DMS153 (cell line): ENCODE measurements around the gene MECR.

ENCODE experiments used
- DNase-seq: peaks from one replicate; lab custom pipeline; 2025; lab: John Stamatoyannopoulos, UW

Gene MECR

DNA sequence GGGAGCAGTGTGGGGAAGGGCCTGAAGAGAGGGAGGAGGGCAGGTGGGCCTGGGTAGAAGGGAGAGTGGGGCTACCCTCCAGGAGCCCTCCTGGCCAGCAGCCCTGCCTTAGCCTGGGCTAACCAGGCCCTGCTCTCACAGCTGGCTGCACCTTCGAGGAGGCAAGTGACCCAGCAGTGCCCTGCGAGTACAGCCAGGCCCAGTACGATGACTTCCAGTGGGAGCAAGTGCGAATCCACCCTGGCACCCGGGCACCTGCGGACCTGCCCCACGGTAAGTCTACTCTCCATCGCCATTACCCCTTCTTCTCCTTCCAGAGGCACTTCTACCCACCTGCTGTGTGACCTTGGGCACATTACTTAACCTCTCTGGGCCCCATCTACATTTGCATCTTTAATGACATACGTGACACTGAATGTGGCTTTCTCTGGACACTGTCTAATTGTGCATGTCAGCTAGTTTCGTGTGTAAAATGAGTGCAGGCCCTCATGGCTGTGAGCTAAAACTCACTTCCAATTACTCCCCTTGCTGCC lies 24.5 kb upstream of the MECR start:
- DNase-seq = no peak

DNA sequence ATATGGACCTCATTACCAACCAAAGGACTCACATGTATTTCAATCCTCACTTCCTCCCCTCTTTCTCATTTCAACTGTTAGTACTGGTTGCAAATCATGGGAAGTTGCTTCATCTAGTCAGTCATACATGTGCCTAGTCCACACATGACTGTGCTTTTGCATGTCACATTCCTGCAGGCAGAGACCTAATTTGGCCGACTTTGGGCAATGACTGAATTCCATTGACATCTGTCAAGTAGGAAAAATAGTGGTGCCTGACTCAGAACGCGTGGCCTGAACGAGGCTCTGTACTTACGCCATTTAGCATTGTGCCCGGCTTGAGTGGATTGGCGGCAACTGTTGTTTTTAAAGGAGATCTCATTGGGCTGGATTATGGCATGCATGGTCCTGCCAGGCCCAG lies 23.6 kb upstream of the MECR start:
- DNase-seq = no peak

DNA sequence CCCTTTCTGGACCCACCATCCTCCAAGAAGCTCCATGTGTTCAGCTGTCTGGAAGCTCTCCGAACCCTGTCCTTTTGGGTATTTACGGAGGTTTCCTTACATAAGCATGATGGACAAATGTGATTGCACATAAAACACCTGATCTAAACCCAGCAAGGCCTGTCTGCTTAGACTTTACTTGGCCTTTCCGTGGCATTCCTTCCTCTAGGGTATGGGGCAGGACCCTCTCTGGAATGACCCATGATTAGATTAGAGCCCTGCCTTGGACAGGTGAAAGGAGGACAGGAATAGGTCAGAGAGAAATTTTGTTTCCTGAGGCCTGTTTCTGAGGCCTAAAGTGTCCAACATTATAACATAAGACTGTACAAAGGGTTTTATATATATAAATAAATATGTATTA lies 22.4 kb upstream of the MECR start:
- no peak for DNase-seq

DNA sequence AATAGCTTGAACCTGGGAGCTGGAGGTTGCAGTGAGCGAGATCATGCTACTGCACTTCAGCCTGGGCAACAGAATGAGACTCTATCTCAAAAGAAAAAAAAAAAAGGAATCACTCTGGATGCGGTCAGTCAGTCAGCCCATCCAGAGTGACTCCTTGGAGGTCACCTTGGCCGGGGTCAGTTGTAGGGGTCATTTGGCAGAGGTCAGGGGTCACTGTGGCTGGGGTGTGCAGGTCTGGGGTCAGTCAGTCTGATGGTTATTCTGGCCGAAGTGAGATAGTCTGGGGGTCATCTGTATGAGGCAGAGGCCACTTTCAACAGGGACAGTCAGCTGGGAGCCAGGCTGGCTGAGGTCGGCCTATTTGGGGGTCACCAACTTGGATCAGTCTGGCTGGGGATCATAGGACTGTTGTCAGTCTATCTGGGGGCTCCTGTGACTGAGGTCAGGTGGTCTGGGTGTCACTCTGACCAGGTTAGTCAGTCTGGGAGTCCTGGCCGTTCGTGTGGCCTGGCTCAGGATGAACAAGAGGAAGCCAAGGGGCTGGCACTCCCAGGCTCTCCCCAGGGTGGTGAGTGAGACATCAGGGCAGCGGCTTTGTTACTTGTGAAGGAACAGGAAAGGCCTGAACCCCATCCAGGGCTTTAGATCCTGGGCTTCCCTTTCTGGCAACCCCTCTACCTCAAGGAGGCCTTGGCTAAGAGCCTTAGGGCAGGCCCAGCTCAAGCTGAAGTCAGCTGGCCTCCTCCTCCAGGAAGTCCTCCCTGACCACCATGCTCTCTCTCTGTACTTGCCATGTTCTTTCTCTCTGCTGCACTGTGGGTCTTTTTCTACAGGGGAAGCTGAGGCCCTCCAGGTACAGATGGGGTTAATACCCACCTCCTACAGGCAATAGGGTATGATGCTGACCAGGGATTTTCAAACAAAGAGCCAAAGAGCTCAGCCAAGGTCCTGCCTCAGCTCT lies 20.7 kb upstream of the MECR start:
- no peak for DNase-seq

DNA sequence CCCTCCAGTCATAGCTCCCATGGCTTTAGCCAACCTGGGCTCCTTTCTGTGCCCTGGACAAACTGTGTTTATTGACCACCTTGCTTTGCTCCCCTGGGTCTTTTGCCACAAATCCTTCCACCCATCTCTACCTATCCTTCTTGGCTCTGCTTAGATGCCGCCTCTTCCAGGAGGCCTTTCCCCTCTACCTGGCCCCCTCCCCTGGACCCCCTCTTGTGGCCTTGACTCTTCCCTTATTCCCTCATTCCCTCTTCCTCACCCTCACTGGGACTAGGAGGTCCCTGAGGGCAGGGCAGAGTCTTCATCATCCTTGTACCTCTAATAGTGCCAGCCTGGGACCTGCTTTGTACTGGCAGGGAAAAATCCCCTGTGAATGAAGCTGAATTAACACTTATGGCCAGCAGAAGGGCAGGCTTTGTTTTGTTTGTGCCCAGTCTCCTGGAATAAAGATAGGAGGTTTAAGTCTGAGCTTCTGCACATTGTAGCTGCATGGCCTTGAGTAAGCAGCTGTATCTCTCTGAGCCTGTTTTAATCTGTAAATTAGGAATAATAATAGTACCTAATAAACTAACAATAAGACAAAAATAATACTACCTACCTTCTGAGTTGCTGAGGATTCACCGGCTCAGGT lies 19.3 kb upstream of the MECR start:
- DNase-seq = no peak

DNA sequence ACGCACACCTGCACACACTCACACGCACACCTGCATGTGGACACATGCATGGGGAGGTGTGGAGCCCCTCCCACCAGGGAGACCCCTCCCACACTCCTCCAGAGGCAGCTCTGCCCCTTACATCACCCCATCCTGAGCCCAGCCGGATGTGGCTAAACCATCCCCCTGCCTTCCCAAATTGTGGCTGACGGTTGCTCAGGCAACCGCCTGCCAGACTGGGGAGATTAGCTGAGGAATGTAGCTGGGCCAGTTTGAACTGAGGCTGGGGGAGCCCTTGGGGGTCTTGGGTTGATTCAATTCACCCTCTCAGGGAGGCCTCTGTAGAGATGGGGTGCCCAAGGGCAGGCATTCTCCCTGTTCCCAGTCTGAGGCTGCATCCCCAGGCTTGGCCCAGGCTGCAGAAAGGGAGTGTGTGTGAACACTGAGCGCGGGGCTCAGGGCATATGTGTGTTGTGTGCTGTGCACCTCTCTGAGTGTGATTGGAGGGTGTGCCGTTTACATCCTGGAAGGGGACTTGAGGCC lies 18.5 kb upstream of the MECR start:
- DNase-seq = no peak

DNA sequence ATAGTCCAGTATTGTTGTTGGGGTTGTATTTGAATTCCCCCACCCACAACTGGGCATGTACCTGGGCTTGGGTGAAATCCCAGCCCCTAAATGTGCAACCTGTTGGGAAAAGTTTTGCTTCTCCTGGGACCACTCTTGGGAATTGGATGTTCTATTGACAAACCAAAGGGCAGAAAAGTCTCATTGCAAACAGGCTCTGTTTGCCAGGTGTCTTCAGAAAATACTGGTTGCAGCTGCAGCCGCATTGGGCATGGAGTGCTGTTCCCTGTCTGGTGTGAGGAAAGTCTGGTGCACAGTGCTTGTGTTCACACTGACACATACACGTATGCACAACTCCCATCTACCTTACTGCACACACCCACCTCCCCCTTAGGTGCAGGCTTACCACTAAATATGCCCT lies 17.7 kb upstream of the MECR start:
- no peak for DNase-seq

DNA sequence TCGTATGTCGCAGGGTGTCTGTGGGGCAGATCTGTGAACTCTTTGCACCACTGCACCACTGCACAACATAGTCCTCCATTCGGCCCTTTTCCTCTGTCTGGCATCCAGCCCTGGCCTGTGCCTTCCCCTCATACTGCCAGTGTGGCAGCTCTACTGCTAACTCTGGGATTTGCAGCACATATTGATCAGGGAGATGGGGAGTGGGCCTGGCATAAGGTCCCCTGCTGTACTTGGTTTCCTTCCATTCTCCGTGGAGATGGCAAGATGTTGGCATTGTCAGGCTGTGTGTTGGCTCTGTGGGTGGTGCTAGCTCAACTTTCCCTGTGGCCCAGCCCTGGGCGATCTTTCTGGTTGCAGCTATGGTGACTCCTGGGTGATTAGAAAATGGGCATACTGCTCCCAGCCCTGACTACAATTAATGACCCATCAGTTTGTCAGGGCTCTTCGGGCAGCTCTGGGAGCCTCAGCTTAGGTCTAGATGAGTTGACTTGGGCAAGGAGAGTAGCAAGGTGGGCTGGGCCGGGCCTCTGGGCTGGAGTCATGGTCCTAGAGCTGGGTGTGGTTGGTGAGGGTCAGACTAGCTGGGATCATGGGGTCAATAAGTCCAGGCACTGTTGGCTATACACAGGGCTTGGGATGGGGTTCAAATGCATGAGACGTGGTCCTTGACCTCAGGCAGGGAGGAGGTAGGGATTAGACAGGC lies 17.0 kb upstream of the MECR start:
- no peak for DNase-seq

DNA sequence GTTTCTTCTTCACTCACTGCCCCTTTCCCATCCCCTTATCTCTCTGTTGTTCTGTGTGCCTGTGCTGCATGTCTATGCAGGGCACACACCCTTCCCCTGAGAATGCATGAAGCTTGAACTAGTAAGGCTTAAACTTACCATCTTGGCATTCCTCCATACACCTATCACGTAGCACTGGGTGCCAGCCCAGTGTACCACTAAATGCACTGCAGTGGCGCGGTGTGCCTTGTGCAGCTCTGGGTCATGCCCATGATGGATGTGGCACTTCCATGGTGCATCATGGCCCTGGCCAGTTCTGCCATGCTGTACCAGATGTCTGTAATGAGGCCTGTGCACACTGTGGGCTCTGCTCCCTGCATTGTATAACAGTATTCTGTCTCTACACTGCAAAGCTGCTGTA lies 16.3 kb upstream of the MECR start:
- DNase-seq = no peak

DNA sequence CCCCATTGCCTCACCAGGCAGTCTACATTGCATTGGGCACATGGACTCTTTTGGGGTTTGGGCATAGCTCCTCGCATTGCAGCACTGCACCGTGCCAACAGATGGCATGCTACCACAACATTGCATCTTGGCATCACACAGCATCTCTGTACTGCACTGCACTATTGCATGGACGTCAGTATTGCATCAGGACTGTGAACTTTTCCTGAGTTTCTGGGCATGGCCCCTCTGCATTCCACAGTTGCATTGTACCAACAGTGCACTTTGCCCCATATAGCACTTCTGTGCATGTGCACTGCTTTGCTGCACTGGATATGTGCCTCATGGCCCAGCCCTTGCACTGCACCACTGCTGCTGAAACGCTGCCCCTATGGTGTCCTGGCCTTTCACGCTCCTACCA lies 15.1 kb upstream of the MECR start:
- DNase-seq = peak; percentile 45

DNA sequence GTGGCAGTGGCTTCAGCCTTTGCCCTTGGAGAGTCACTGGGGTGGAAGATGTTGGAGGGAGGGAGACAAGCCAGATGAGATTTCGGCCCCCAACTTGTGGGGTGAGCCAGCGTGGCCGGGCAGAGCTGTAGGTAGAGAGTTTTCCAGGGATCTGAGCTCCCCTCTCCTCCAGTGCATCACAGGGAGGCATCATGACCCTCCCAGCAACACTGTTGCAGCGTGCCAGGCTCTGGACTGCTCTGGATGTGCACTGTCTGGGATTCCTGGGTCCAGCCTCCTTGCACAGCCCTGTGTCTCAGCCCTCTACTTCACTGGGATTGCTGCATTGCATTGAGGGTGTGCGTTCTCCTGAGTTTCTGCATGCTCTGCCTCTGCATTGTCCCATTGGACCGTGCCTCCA lies 14.5 kb upstream of the MECR start:
- no peak for DNase-seq

DNA sequence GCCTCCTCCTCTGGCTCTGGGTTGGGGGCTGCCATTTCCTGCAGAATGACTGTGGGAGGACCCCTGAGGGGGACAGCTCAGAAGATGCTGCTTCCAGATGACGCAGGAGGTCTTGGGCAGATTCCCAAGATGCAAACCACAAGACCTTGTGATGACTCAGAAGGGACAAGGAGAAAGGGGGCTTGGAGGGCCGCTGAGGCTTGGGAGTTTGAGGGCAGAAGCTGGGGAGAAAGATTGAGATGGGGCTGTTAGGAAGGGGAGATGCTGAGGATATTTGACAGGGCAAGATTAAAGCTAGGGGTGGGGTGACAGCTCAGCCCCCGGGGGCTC lies 13.1 kb upstream of the MECR start:
- DNase-seq = no peak

DNA sequence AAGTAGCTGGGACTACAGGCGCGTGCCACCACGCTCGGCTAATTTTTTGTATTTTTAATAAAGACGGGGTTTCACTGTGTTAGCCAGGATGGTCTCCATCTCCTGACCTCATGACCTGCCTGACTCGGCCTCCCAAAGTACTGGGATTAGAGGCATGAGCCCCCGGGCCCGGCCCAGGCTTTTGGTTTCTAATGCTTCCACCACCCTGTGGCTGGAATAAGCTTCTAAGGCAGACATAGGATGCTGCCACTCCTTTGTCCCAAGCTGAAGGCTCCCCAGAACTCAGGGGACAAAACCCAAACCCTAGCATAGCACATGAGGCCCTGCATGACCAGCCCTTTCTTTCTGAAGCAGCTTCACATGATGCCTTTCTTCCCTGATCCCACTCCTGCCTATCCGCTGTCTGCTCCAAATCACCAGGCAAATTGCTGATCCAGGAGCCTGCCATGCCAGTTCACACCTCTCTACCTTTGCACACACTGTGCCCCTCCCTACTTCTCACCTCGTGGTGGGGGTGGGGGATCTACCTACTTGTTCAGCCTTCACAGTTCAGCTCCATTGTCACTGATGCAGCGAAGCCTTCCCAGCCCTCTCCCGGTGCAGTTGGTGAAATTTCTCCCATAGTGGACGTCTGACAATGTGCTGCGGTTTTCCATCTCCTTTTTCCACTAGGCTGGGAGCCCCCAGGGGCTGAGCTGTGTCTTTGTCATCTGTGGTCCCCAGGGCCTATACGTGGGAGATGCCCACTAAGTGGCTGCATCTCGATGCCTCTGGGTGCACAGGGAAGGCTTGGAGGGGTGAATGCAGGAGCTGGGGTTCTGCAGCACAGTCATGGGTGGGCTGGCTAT lies 12.5 kb upstream of the MECR start:
- no peak for DNase-seq

DNA sequence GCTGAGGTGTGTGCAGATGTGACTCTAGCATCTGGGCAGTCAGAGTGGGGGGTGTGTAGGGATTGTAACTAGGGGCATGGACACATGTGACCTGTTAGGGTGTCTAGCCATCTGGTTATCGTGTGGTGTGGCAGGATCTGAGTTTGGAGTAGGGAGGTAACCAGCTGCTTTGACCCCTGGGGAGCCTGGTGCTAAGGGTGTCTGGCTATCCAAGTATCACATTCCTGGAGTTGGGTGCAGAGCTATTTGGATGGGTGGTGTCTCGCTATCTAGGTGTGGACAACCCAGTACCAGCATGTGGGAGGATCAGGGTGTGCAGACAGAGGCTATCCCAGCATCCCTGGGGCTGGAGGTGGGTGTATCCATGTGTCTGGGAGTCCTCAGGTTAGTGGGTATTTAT lies 10.3 kb upstream of the MECR start:
- DNase-seq = no peak

DNA sequence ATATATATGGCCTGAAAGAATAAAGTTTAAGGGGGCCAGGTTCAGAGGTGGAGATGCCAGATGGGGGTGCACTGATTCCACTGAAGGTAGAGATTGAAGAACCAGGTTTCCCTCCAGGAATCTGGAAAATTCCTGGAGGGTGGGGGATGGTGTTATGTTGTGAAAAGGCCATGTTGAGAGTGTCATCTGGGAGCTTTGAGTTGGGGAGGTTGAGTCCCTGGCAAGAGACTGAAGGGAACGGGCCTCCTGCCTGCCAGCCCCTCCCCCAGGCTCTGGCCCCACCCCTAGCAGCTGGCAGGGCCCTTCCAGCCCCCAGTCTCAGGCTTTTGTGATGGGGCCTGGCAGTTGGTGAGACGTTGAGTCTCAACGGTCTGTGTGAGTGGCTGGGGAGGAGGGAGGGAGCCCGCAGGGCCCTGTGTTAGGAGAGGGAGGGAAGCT lies 9.7 kb upstream of the MECR start:
- DNase-seq = no peak

DNA sequence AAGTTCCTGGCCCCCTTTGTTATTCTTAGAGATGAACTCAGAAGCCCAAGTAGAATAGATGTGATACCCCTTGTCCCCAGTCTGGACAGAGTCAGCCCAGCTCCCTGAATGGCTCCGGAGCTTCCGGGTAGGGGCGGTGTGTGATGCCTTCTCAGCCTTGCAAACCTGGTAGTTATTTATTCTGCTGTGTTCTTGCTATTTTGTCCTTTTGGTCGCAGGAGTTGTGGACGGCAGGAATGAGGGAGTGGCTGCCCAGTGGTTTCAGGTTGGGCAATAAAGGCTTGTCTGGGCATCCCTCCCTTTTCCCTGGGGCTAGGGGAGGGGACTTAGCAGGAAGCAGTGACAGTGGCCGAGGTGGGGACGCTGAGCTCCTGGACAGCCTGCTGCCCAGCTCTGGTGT lies 8.4 kb upstream of the MECR start:
- DNase-seq = no peak

DNA sequence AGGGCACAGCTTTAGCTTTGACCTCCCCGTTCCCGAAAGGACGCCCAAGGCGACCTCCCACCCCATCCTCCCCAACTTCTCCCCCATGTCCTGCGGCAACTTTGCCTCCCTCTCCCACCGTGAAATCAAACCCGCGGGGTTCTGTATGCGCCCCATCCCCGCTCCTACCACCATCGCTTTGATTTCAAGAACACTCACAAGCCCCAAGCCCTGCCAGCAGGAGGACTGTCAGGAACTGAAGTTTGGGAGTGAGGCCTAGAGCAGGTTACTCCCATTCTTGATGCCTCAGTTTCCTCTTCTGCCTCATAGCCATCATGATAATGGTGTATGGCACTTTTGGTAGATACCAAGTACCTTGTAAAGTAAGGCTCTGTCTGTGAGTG lies 7.9 kb upstream of the MECR start:
- DNase-seq = no peak

DNA sequence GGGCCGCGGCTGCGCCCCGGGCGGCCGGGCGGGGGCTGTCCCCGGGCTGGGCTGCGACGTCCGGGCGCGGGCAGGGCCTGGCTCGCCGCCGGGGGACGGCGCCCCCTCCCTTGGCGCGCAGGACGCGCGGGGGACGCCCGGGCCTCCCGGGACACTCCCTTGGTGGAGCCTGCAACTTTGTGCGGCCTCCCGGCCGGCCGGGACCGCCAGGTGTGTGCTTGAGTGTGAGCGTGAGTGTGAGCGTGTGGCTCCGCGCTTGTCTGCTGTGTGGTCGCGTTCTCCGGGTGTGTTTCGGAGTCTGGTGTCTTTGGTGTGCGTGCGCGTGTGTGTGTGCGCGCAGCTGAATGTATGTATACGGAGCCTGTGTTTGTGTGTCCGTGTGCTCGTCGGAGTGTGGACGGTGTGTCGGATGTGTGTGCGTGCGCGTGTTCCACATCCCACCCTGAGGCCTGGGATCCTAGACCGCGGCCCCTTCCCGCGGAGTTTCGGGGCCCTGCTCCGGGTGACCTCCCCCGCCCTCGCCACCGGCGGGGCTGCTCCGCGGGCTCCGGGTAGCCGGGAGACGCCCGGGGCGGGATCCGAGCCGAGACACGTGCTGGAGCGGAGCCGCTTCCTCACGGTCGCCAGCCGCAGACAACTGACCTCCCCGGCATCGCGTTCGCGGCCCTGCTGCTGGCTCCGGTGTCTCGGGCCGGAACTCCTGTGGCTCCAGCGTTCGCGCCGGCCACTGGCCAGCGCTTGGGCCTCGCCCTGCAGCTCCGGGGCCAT lies 7.3 kb upstream of the MECR start:
- peak; percentile 31 for DNase-seq

DNA sequence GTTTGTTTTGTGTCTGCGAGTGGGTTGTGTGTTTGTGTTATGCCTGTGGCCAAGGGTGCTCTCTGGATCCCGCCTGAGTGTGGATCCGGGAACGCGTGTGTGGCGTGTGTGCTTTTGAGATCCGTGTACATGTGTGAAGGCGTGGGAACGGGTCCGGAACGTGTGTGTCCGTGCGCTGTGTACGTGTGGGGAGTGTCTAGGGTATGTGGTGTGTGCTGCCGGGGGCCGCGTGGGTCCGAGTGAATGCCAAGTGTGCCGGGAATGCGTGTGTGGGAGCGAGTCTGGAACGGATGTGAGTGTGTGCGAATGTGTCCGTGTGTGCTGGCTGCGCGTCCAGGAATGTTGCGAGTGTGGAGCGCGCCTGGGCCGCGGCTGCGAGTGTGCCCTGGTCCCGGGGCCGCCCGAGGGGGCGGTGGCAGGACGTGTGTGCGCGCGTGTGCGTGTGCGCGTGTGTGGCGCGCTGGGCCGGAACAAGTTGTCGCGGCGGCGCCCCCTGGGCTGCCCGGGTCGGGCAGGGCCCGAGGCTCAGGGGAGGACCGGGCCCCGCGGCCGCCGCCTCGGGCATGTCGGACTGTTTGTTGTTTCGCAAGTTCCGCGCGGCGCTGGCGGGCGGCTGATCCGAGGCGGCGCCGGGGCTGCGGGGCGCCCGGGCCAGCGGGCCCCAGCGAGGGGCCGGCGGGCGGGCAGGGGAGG lies 6.5 kb upstream of the MECR start:
- no peak for DNase-seq

DNA sequence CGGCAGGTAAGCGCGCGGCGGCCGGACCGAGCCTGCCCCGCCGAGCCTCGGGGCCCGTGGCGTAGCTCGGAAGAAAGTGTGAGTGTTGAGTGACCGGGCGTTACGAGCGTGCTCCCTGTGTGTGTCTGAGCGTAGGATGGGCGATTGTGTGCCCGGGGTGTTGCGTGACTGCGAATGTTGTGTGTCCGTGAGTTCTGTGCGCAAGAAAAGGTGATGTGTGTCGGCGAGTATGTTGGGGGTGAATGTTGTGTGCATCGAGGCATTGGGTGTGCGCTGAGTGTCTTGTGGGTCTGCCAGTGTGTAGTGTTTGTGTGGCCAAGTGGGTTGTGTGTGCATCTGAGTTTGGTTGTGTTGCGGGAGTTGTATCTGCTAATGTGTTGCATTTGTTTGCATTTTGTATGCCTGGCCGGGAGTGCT lies 6.0 kb upstream of the MECR start:
- no peak for DNase-seq
